HG03575 (cell line): ENCODE results near the gene EIF6.

Experiments
- ATAC-seq: cut with Tn5 transposase; IDR thresholded peaks from one replicate; pipeline ENCODE4 v1.9.1; 2021; ENCODE audit not compliant: unreplicated experiment, insufficient number of reproducible peaks, low FRiP score; ENCODE audit errors: extremely low read depth

EIF6 gene

DNA sequence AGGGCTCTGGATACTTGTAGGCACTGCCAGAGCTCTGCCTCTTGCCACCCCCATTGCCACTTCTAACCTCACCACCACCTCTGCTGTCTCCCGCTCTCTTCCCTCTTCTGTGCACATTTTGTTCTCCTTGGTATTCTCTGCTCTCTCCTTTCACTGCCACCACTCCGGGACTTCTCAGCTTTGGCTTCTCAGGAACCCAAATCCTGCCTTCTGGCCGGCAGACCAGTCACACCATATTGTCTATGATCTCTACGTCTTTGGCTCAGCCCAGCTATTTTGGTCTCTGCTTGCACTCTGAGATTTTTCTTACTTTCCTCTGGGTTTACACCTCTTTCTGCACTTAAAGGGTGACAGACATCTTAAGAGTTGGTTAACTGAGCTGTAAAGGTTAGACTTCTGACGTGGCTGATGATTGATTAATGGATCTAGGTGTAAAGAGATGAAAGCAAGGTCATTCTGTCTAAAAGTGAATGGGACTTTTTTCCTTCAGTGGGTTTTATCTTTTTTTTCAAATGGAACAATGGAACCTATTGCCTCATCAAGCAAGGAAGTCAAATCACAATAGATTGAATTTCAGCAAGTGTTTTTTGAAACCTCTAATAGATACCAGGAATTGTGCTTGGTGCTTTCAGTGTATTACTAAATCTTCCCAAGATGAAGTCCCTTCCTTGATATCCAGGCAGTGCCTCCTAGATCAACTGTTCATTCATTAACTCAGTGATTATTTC is 44.3 kb downstream of the EIF6 start:
- no peak for ATAC-seq

DNA sequence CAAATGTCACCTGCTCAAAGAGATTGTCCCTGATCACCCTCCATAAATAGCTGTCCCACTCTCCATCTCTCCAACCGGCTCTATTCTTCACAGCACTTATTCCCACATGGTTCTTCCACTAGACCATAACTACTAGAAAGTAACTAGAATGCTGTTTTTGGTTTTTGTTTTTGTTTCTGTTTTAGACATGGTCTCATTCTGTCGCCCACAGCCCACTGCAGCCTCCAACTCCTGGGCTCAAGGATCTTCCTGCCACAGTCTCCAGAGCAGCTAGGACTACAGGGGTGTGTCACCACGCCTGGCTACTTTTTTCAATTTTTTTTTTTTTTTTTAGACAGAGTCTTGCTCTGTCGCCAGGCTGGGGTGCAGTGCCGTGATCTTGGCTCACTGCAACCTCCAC is 45.8 kb downstream of the EIF6 start:
- no peak for ATAC-seq

DNA sequence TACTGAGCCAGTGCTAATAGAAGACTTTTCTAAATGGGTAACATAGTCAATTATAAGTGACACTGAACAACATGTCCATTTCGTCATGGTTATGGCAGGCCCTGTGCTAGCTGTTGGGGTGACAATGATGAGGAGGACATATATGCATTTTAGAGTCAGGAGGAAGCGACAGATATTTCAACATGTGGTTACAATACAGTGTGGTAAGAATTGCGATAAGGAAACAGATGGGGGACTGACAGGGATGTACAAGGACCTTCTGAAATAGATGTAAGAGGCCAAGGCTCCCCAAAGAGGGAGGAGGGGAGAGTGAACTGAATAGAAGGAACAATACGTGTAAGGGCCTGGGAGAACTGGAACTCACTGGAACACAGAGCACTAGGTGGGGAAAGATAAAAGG is 46.4 kb downstream of the EIF6 start:
- ATAC-seq: no peak

DNA sequence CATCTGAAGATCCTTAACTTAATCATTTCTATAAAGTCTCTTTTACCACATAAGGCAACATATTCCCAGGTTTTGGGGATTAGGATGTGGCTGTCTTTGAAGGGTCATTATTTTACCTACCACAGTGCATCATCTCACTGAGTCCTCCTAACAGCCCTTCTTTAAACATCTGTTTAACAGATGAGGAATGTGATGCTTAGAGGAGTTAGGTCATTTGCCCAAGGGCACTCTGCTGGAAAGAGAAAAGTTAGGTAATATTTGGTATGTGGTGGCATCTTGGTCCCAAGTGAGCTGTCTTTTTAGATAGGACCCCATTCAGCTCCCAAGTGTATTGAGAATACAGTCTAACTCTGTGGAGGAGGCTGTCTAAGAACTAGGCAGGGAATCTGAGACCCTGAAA is 47.1 kb downstream of the EIF6 start:
- ATAC-seq: no peak

DNA sequence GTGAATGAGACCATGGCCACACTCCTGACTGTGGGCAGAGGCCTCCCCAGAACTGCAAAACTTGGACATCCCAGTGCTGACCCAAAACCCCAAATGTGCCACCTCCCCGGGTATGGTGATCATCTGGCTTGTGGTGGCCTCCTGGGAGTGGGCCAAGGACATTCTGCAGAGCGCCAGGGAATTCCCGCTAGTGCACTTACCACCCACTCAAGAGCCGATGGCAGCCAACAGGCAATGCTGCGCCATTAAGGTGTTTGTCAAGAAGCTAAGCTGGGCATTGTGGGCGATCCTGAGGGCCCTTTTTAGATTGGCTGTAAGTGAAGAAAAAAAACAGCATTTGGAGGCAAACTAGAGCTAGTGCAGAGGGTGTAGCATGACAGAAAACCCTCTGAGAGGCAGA is 48.7 kb downstream of the EIF6 start:
- ATAC-seq: no peak

DNA sequence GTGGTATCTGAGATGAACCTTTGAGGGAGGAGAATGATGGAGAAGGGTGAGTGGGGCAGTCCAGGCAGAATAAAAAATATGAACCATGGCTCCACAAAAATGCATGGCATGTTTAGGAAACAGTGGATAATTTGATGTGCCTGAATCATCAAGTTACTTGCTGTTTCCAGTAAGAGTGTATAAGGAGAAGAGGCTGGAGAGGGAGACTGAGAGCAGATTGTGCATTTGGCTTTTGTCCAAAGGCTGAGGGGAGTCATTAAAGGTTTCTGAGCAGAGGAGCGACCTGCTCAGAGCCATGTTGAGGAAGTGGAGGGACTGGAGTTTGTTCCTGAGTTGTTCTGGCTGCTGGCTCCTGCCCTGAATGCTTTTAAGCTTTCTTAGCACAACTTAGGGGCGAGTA is 52.0 kb downstream of the EIF6 start:
- ATAC-seq: no peak
